ENCODE data around the gene TMEM54. TPM values are rescaled to one million over a fixed set of nuclear protein-coding genes. Genes with fewer than 3 reads are reported as not detected.
A peak's percentile ranks its signal among the peaks of the same experiment; 100 is the strongest.
"Not testable (repeated sequence)": the region's sequence is repeated elsewhere in the genome, so short reads cannot be mapped to it uniquely, and the experiment has no call there.

Gene TMEM54
- total RNA-seq, 1 donor from 2014 or later: 21.1 TPM

DNA sequence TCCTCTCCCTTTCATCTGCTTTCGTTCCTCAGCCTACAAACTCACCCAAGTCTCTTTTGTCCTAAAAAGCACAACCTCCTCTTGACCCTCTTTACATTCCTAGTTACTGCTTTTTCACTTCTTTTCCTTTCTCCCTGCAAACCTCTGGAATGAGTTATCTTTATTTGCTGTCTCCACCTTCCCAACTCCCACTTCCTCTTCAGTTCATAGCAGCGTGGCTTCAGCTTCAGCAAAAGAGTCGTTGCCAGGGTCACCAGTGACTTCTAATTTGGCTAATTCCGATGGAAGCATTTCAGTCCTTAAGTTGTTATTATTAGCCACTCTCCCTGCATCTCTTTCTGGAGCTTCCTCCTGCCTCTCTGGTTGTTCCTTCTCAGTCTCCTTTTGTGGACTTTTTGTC is 6.2 kb upstream of the TMEM54 start:
- Mint-ChIP-seq H3K4me3 (ENCODE audit: unreplicated experiment) (no peak overlapping the region), H3K4me1 (ENCODE audit: low read depth) (no peaks in the 10 kb centered on the region), H3K27me3 (ENCODE audit: low read depth) (no peaks in the 10 kb centered on the region), H3K27ac (ENCODE audit: unreplicated experiment) (no peak overlapping the region), H3K9me3 (ENCODE audit: low read depth) (peaks cover 4% of the 10 kb centered on the region), H3K36me3 (ENCODE audit: low read depth) (peaks cover 2% of the 10 kb centered on the region)
- no peak for DNase-seq (ENCODE audit: low spot score)
- TF ChIP-seq, protein P1, sequence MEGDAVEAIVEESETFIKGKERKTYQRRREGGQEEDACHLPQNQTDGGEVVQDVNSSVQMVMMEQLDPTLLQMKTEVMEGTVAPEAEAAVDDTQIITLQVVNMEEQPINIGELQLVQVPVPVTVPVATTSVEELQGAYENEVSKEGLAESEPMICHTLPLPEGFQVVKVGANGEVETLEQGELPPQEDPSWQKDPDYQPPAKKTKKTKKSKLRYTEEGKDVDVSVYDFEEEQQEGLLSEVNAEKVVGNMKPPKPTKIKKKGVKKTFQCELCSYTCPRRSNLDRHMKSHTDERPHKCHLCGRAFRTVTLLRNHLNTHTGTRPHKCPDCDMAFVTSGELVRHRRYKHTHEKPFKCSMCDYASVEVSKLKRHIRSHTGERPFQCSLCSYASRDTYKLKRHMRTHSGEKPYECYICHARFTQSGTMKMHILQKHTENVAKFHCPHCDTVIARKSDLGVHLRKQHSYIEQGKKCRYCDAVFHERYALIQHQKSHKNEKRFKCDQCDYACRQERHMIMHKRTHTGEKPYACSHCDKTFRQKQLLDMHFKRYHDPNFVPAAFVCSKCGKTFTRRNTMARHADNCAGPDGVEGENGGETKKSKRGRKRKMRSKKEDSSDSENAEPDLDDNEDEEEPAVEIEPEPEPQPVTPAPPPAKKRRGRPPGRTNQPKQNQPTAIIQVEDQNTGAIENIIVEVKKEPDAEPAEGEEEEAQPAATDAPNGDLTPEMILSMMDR (IDR thresholded peaks at IDR 0.05): no peak

- DNase-seq (ENCODE audit: low spot score): peak; percentile 15
- peaks cover 2% of the 10 kb centered on the region for H3K36me3 Mint-ChIP-seq (ENCODE audit: low read depth)
- peaks cover 4% of the 10 kb centered on the region for H3K4me1 Mint-ChIP-seq (ENCODE audit: low read depth)
- peaks cover 4% of the 10 kb centered on the region for H3K9me3 Mint-ChIP-seq (ENCODE audit: low read depth)
- no peak overlapping the region for H3K4me3 Mint-ChIP-seq (ENCODE audit: unreplicated experiment)
- H3K27ac Mint-ChIP-seq (ENCODE audit: unreplicated experiment): no peak overlapping the region
- H3K27me3 Mint-ChIP-seq (ENCODE audit: low read depth): no peaks in the 10 kb centered on the region
- TF ChIP-seq, protein P1 (IDR thresholded peaks at IDR 0.05): no peak
Measured at GRCh38 chr1:32906654-32907053, 5.5 kb upstream of the TMEM54 start.

DNA sequence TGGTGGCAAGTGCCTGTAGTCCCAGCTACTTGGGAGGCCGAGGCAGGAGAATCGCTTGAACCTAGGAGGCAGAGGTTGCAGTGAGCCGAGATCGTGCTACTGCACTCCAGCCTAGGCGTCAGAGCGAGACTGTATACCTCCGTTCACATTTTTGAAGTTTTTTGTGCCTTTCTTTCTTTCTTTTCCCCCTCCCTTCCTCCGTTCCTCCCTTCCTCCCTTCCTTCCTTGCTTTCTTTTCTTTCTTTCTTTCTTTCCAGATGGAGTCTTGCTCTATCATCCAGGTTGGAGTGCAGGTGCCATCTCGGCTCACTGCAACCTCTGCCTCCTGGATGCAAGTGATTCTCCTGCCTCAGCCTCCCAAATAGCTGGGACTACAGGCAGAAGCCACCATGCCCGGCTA is 4.4 kb upstream of the TMEM54 start:
- not testable (repeated sequence) for H3K4me1 Mint-ChIP-seq (ENCODE audit: low read depth); H3K27me3 Mint-ChIP-seq (ENCODE audit: low read depth); H3K9me3 Mint-ChIP-seq (ENCODE audit: low read depth); H3K36me3 Mint-ChIP-seq (ENCODE audit: low read depth); H3K27ac Mint-ChIP-seq (ENCODE audit: unreplicated experiment); H3K4me3 Mint-ChIP-seq (ENCODE audit: unreplicated experiment); DNase-seq (ENCODE audit: low spot score)

DNA sequence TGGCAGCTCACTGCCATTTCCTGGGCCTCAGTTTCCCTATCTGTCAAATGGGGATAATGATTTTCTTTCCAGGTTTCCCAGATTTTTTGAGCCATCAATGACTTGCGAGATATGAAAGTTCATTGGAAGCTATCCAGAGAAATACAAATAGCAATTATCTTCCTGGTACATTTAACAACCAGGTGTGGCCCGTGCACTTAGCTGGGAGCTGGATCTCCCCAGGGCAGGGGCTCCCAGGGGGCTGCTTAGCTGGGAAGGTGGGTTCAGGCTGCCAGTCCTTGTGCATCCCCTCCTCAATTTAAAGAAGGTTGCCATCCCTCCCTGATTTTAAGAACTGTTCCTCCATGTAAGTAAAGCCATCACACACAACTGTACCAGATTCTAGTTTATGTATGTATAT is 3.6 kb upstream of the TMEM54 start:
- Mint-ChIP-seq H3K4me1 (ENCODE audit: low read depth) (peaks cover 11% of the 10 kb centered on the region), H3K27me3 (ENCODE audit: low read depth) (no peaks in the 10 kb centered on the region), H3K27ac (ENCODE audit: unreplicated experiment) (no peak overlapping the region), H3K4me3 (ENCODE audit: unreplicated experiment) (no peak overlapping the region), H3K36me3 (ENCODE audit: low read depth) (no peaks in the 10 kb centered on the region), H3K9me3 (ENCODE audit: low read depth) (no peaks in the 10 kb centered on the region)
- DNase-seq (ENCODE audit: low spot score): no peak
- TF ChIP-seq, protein P1 (IDR thresholded peaks at IDR 0.05): no peak

DNA sequence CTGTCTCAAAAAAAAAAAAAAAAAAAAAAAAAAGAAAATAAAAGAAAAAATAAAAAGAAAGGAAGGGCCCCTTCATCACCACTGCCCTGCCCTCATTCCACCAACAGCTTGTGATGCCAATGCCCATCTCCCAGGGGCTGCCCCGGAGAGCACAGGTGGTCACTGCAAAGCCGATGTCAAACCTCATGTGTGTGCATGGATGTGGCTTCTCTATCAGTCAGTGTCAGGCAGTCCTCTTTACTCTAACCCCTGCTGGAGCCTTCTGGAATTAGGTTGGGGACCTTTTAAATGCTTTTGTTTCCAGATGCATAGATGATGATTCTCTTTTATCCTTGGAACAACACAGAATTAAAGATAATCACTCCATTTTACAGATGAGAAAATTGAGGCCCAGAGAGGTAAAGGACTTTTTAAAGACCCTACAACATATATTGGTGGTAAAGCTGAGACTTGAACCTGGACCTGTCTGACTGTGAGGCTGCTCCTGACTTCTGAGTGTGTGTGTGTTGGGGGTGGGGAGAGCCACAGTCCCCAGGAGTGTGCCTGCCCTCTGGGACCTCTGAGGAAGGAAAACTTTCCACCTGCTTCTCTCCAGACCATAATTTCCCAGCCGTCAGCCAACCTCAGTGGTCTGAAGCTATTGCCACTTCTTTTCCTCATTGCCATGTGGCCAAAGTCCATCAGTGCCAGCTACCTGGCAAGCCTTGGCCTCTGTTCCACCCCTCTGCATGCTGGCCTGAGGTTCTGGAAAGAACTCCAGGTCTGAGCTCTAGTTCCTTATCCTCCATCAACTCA is 3.0 kb upstream of the TMEM54 start:
- H3K27ac Mint-ChIP-seq (ENCODE audit: unreplicated experiment): no peak overlapping the region
- no peak overlapping the region for H3K4me3 Mint-ChIP-seq (ENCODE audit: unreplicated experiment)
- no peaks in the 10 kb centered on the region for H3K36me3 Mint-ChIP-seq (ENCODE audit: low read depth)
- no peaks in the 10 kb centered on the region for H3K9me3 Mint-ChIP-seq (ENCODE audit: low read depth)
- peak; percentile 38 for DNase-seq (ENCODE audit: low spot score)
- H3K27me3 Mint-ChIP-seq (ENCODE audit: low read depth): no peaks in the 10 kb centered on the region
- TF ChIP-seq, protein P1 (IDR thresholded peaks at IDR 0.05): no peak
- peaks cover 11% of the 10 kb centered on the region for H3K4me1 Mint-ChIP-seq (ENCODE audit: low read depth)

- Mint-ChIP-seq H3K9me3 (ENCODE audit: low read depth) (no peaks in the 10 kb centered on the region), H3K36me3 (ENCODE audit: low read depth) (no peaks in the 10 kb centered on the region), H3K4me1 (ENCODE audit: low read depth) (peaks cover 11% of the 10 kb centered on the region), H3K27ac (ENCODE audit: unreplicated experiment) (no peak overlapping the region), H3K4me3 (ENCODE audit: unreplicated experiment) (peak overlapping the region; percentile 50), H3K27me3 (ENCODE audit: low read depth) (no peaks in the 10 kb centered on the region)
- DNase-seq (ENCODE audit: low spot score): peak; percentile 72
- TF ChIP-seq, protein P1 (IDR thresholded peaks at IDR 0.05): no peak
Measured at GRCh38 chr1:32902535-32902920, 1.3 kb upstream of the TMEM54 start.
